OCI-LY7 (cell line): ENCODE data around the gene C9. TPM values are rescaled to one million over a fixed set of nuclear protein-coding genes. Genes with fewer than 3 reads are reported as not detected.

Experiments used
- BruUV-seq: library from RNA; stranded (reverse); fragments of 400-500 nt; replicated peaks from 2 replicates; lab custom pipeline; 2021; lab: Mats Ljungman, UMichigan
- CTCF ChIA-PET: fragments of 300-600 bp; sonication (Branson Sonifier 250); formaldehyde crosslinking; loops from one replicate; lab custom pipeline; 2022; ENCODE audit warnings: antibody characterized with exemption; ENCODE audit not compliant: unreplicated experiment; lab: Charles Lee
- POLR2A ChIA-PET: fragments of 300-600 bp; sonication (Branson Sonifier 250); formaldehyde crosslinking; loops from one replicate; lab custom pipeline; 2022; ENCODE audit warnings: antibody characterized with exemption; lab: Charles Lee
- DNase-seq: peaks from one replicate; pipeline ENCODE4 v3.0.0-alpha.2; 2015; ENCODE audit warnings: low spot score
- H2AFZ ChIP-seq: fragments of 200-600 bp; sonication (generic), shearing (Covaris generic); 2 replicates; pipeline ENCODE4 v1.6.1; 2014; ENCODE audit warnings: mild to moderate bottlenecking, antibody characterized with exemption, low read length, moderate library complexity
- H3K27ac ChIP-seq: fragments of 200-600 bp; sonication (generic); 2 replicates; pipeline ENCODE4 v1.5.1; 2014; ENCODE audit warnings: mixed run types, low read depth, mild to moderate bottlenecking, moderate library complexity, low read length, inconsistent platforms; ENCODE audit not compliant: poor library complexity, severe bottlenecking
- H3K36me3 ChIP-seq: fragments of 200-600 bp; sonication (generic); 2 replicates; pipeline ENCODE4 v1.6.1; 2014; ENCODE audit warnings: mild to moderate bottlenecking, antibody characterized with exemption, low read length, moderate library complexity, mixed read lengths; ENCODE audit not compliant: insufficient read depth
- H3K4me1 ChIP-seq: fragments of 200-600 bp; sonication (generic); 2 replicates; pipeline ENCODE4 v1.5.1; 2014; ENCODE audit warnings: mild to moderate bottlenecking, low read length; ENCODE audit not compliant: insufficient read depth, poor library complexity, severe bottlenecking
- H3K4me2 ChIP-seq: fragments of 200-600 bp; sonication (generic); 2 replicates; pipeline ENCODE4 v1.6.1; 2014; ENCODE audit warnings: mild to moderate bottlenecking, low read length
- H3K4me3 ChIP-seq: fragments of 200-600 bp; sonication (generic); 2 replicates; pipeline ENCODE4 v1.5.1; 2014; ENCODE audit warnings: mild to moderate bottlenecking, low read depth, low read length; ENCODE audit not compliant: poor library complexity, severe bottlenecking
- H3K79me2 ChIP-seq: fragments of 200-600 bp; sonication (generic); 2 replicates; pipeline ENCODE4 v1.6.1; 2016; ENCODE audit warnings: low read depth, mild to moderate bottlenecking, low read length, moderate library complexity, mixed read lengths; ENCODE audit not compliant: insufficient read depth
- H3K9me2 ChIP-seq: fragments of 200-600 bp; sonication (generic); 2 replicates; pipeline ENCODE4 v1.6.1; 2016; ENCODE audit warnings: mild to moderate bottlenecking, low read length, mixed read lengths; ENCODE audit not compliant: insufficient read depth
- H3K9me3 ChIP-seq: fragments of 200-600 bp; sonication (generic); 2 replicates; pipeline ENCODE4 v1.6.1; 2014; ENCODE audit warnings: mild to moderate bottlenecking, mixed run types, low read length, mixed read lengths
- H4K20me1 ChIP-seq: fragments of 200-600 bp; sonication (generic); 2 replicates; pipeline ENCODE4 v1.6.1; 2014; ENCODE audit warnings: mild to moderate bottlenecking, antibody characterized with exemption, low read length, moderate library complexity, mixed read lengths; ENCODE audit not compliant: insufficient read depth
- CTCF ChIP-seq: fragments of 200-600 bp; sonication (generic); conservative IDR thresholded peaks from 2 replicates; pipeline ENCODE4 v1.5.1; 2014; ENCODE audit warnings: mild to moderate bottlenecking, antibody characterized with exemption, low read length, moderate library complexity, mixed read lengths
- EZH2phosphoT487 ChIP-seq: fragments of 200-600 bp; sonication (generic); IDR thresholded peaks from 2 replicates; pipeline ENCODE4 v1.6.1; 2018; ENCODE audit warnings: low read depth, borderline replicate concordance, mild to moderate bottlenecking, mixed run types, antibody characterized with exemption, low read length, moderate library complexity, mixed read lengths
- intact Hi-C: fragments of 100-400 bp; cut with micrococcal nuclease; formaldehyde crosslinking; loops from one replicate; pipeline ENCODE4 v1.10.0; 2022; ENCODE audit not compliant: unreplicated experiment
- total RNA-seq, 2 experiments: library from RNA; depleted of rRNA in 1 of 2; stranded (reverse); fragments of >200 nt in 1 of 2; shearing (Covaris generic) in 1 of 2; gene quantifications; 2 replicates each; pipeline ENCODE4 v1.2.3, GENCODE V29; 2014 to 2022

C9 gene
- total RNA-seq, 2 experiments from 2014 or later = not detected

GRCh38 chr5:39352170-39352569, 12.1 kb downstream of the C9 start:
- Histone ChIP-seq H3K36me3 (no peaks in the 10 kb centered on the region), H3K4me2 (no peak overlapping the region), H3K4me3 (no peak overlapping the region), H3K9me3 (no peaks in the 10 kb centered on the region), H3K27ac (no peak overlapping the region), H4K20me1 (no peaks in the 10 kb centered on the region), H3K9me2 (no peaks in the 10 kb centered on the region), H3K4me1 (no peaks in the 10 kb centered on the region), H3K79me2 (no peaks in the 10 kb centered on the region), H2AFZ (no peak overlapping the region)
- DNase-seq = no peak
- ChIA-PET POLR2A (no interaction called here), CTCF (no interaction called here)
- intact Hi-C loops = no loop called here
- BruUV-seq = no TSS peak
- TF ChIP-seq EZH2phosphoT487 (no peak), CTCF (no peak)

- Histone ChIP-seq H2AFZ (no peak overlapping the region), H3K4me1 (no peaks in the 10 kb centered on the region), H3K4me3 (no peak overlapping the region), H3K4me2 (no peak overlapping the region), H3K36me3 (no peaks in the 10 kb centered on the region), H3K27ac (no peak overlapping the region), H3K9me2 (no peaks in the 10 kb centered on the region), H3K9me3 (no peaks in the 10 kb centered on the region), H4K20me1 (no peaks in the 10 kb centered on the region), H3K79me2 (no peaks in the 10 kb centered on the region)
- POLR2A ChIA-PET = no interaction called here
- intact Hi-C loops = no loop called here
- TF ChIP-seq EZH2phosphoT487 (no peak), CTCF (no peak)
- CTCF ChIA-PET = no interaction called here
- no TSS peak for BruUV-seq
- DNase-seq = no peak
Observed at GRCh38 chr5:39349484-39349883, 14.8 kb downstream of the C9 start.

GRCh38 chr5:39342460-39342859, 21.8 kb downstream of the C9 start:
- no peaks in the 10 kb centered on the region for H3K9me3 ChIP-seq
- H3K79me2 ChIP-seq = no peaks in the 10 kb centered on the region
- no peak for TF ChIP-seq EZH2phosphoT487
- TF ChIP-seq CTCF = no peak
- intact Hi-C loops = no loop called here
- DNase-seq = no peak
- no peaks in the 10 kb centered on the region for H3K9me2 ChIP-seq
- no peak overlapping the region for H3K4me3 ChIP-seq
- no peak overlapping the region for H3K4me2 ChIP-seq
- H2AFZ ChIP-seq = no peak overlapping the region
- H4K20me1 ChIP-seq = no peaks in the 10 kb centered on the region
- H3K36me3 ChIP-seq = no peaks in the 10 kb centered on the region
- no TSS peak for BruUV-seq
- H3K4me1 ChIP-seq = no peaks in the 10 kb centered on the region
- no peak overlapping the region for H3K27ac ChIP-seq
- ChIA-PET POLR2A (no interaction called here), CTCF (no interaction called here)
